ENCODE measurements around the gene XPR1.

XPR1 gene

GRCh38 chr1:180603850-180604226 is 28.0 kb upstream of the XPR1 start:
- TF ChIP-seq CTCF (IDR thresholded peaks at IDR 0.05; ENCODE audit: insufficient read depth, missing control alignments): no peak
- DNase-seq (ENCODE audit: insufficient read length, low spot score) (no peak), FAIRE-seq (no peak)

GRCh38 chr1:180606155-180606554 is 25.7 kb upstream of the XPR1 start:
- no peak for TF ChIP-seq CTCF (IDR thresholded peaks at IDR 0.05; ENCODE audit: insufficient read depth, missing control alignments)
- DNase-seq (ENCODE audit: insufficient read length, low spot score): no peak
- FAIRE-seq: no peak

GRCh38 chr1:180609643-180610555 is 21.9 kb upstream of the XPR1 start:
- FAIRE-seq: no peak
- DNase-seq (ENCODE audit: insufficient read length, low spot score): no peak
- TF ChIP-seq CTCF (IDR thresholded peaks at IDR 0.05; ENCODE audit: insufficient read depth, missing control alignments): no peak

GRCh38 chr1:180610556-180611015 is 21.2 kb upstream of the XPR1 start:
- TF ChIP-seq CTCF (IDR thresholded peaks at IDR 0.05; ENCODE audit: insufficient read depth, missing control alignments): no peak
- FAIRE-seq: no peak
- DNase-seq (ENCODE audit: insufficient read length, low spot score): no peak

GRCh38 chr1:180611016-180611930 is 20.5 kb upstream of the XPR1 start:
- no peak for TF ChIP-seq CTCF (IDR thresholded peaks at IDR 0.05; ENCODE audit: insufficient read depth, missing control alignments)
- no peak for DNase-seq (ENCODE audit: insufficient read length, low spot score)
- FAIRE-seq: no peak

GRCh38 chr1:180612632-180613031 is 19.2 kb upstream of the XPR1 start:
- DNase-seq (ENCODE audit: insufficient read length, low spot score) (no peak), FAIRE-seq (peak; percentile 55)
- TF ChIP-seq CTCF (IDR thresholded peaks at IDR 0.05; ENCODE audit: insufficient read depth, missing control alignments): no peak

Data from D721Med (cell line).